IPS DF 4.7 (cell line): ENCODE measurements around the gene CEP63.

Source experiments
- DNase-seq: peaks from one replicate; pipeline ENCODE4 v3.0.0-alpha.2; 2013; ENCODE audit warnings: low spot score; ENCODE audit errors: extremely low read depth

CEP63 gene

GRCh38 chr3:134608023-134608770 lies 122.3 kb downstream of the CEP63 start:
- no peak for DNase-seq

- DNase-seq: no peak
These were observed 123.0 kb downstream of the CEP63 start for GRCh38 chr3:134608771-134609435.

- no peak for DNase-seq
These were observed 124.1 kb downstream of the CEP63 start for GRCh38 chr3:134609821-134610431.

- no peak for DNase-seq
These were observed 124.9 kb downstream of the CEP63 start for GRCh38 chr3:134610432-134611385.

- DNase-seq: no peak
These were observed 125.7 kb downstream of the CEP63 start for GRCh38 chr3:134611516-134611915.

GRCh38 chr3:134613006-134613520 lies 127.2 kb downstream of the CEP63 start:
- DNase-seq: no peak

- no peak for DNase-seq
These were observed 129.1 kb downstream of the CEP63 start for GRCh38 chr3:134614955-134615354.

GRCh38 chr3:134615743-134616142 lies 129.9 kb downstream of the CEP63 start:
- no peak for DNase-seq

GRCh38 chr3:134617608-134618477 lies 132.0 kb downstream of the CEP63 start:
- no peak for DNase-seq

GRCh38 chr3:134618478-134619300 lies 132.8 kb downstream of the CEP63 start:
- no peak for DNase-seq

- DNase-seq: no peak
These were observed 133.4 kb downstream of the CEP63 start for GRCh38 chr3:134619301-134619615.

GRCh38 chr3:134619884-134620445 lies 134.1 kb downstream of the CEP63 start:
- no peak for DNase-seq

GRCh38 chr3:134620476-134621115 lies 134.7 kb downstream of the CEP63 start:
- DNase-seq: no peak

GRCh38 chr3:134621854-134622253 lies 136.0 kb downstream of the CEP63 start:
- DNase-seq: no peak

GRCh38 chr3:134622806-134623365 lies 137.0 kb downstream of the CEP63 start:
- no peak for DNase-seq

- DNase-seq: no peak
These were observed 137.9 kb downstream of the CEP63 start for GRCh38 chr3:134623615-134624245.
